Measurements from ENCODE around the gene CCDC51.

DNA sequence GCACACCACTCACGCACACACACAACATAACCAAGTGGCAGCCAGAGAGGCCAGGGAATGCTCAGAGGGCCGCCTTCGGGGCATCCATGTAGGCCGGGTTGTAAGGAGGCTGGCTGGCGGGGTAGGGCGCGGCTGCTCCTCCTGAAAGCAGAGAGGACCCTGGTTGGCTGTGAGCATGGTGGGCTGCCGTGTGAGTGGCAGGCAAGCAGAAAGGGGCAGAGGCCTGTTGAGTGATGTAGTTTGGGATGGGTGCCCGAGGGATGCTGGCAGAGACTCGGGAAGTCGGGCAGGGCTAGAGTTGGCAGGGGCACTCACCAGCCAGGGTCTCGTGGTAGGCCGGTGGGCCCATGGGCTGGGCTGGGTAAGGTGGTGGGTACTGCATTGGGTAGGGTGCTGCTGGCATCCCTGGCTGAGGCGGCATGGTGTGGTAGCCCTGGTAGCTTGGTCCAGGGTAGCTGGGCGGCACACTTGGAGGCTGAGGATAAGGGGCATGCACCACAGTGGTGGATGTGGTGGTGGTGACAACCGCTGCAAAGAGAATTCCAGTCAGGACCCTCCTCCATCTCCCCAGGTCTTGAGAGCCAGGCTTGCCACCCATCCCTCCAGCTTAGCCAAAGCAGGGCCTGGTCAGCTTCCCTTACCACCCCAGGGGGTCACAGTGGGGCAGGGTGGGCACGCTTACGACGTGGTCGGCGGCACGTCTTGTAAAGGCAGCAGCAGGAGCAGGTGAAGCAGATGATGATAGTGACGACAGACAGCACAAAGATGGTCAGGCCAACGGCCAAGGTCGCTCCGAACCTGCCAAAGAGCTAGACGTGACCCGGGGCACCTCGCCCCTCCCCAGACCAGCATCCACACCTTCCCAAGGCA lies 29.4 kb upstream of the CCDC51 start:
- TF ChIP-seq CTCF (IDR thresholded peaks at IDR 0.05) (no peak), POLR2A (IDR thresholded peaks at IDR 0.05) (no peak)

All from prostate gland (tissue), 2 donors.